Measurements from ENCODE around the gene CLIC6.

The CLIC6 gene

GRCh38 chr21:34636961-34637360 lies 31.8 kb upstream of the CLIC6 start:
- no peak for ATAC-seq
- TF ChIP-seq SNAI2 (CRISPR knock-in tag; IDR thresholded peaks at IDR 0.05) (no peak), CSRNP3 (CRISPR knock-in tag; IDR thresholded peaks at IDR 0.05) (no peak), ZFP3 (CRISPR knock-in tag; IDR thresholded peaks at IDR 0.05) (no peak), ARNTL (CRISPR knock-in tag; IDR thresholded peaks at IDR 0.05; ENCODE audit: borderline replicate concordance, low read depth) (no peak), ZNF8 (CRISPR knock-in tag; IDR thresholded peaks at IDR 0.05) (no peak), CREB5 (CRISPR knock-in tag; IDR thresholded peaks at IDR 0.05; ENCODE audit: low read depth) (no peak), BACH2 (CRISPR knock-in tag; IDR thresholded peaks at IDR 0.05; ENCODE audit: borderline replicate concordance) (no peak), PPARA (CRISPR knock-in tag; IDR thresholded peaks at IDR 0.05; ENCODE audit: borderline replicate concordance) (no peak), ESRRG (CRISPR knock-in tag; IDR thresholded peaks at IDR 0.05) (no peak), GLIS3 (CRISPR knock-in tag; IDR thresholded peaks at IDR 0.05) (no peak), TCF4 (CRISPR knock-in tag; IDR thresholded peaks at IDR 0.05; ENCODE audit: borderline replicate concordance) (no peak), ZNF70 (CRISPR knock-in tag; IDR thresholded peaks at IDR 0.05) (no peak), ZC3H10 (CRISPR knock-in tag; IDR thresholded peaks at IDR 0.05) (no peak), ZNF565 (CRISPR knock-in tag; conservative IDR thresholded peaks at IDR 0.05; ENCODE audit: low read depth) (no peak), TSHZ2 (CRISPR knock-in tag; IDR thresholded peaks at IDR 0.05) (no peak), CSDC2 (CRISPR knock-in tag; IDR thresholded peaks at IDR 0.05) (no peak), PATZ1 (CRISPR knock-in tag; IDR thresholded peaks at IDR 0.05; ENCODE audit: borderline replicate concordance) (no peak), TOX (CRISPR knock-in tag; IDR thresholded peaks at IDR 0.05; ENCODE audit: borderline replicate concordance) (no peak), RARB (CRISPR knock-in tag; IDR thresholded peaks at IDR 0.05) (no peak), ZFP30 (CRISPR knock-in tag; IDR thresholded peaks at IDR 0.05) (no peak)

GRCh38 chr21:34639250-34639649 lies 29.5 kb upstream of the CLIC6 start:
- ATAC-seq, result no peak
- TF ChIP-seq CREB5 (CRISPR knock-in tag; IDR thresholded peaks at IDR 0.05; ENCODE audit: low read depth) (no peak), ZFP3 (CRISPR knock-in tag; IDR thresholded peaks at IDR 0.05) (no peak), PATZ1 (CRISPR knock-in tag; IDR thresholded peaks at IDR 0.05; ENCODE audit: borderline replicate concordance) (no peak), OSR1 (CRISPR knock-in tag; IDR thresholded peaks at IDR 0.05) (no peak), POU6F1 (CRISPR knock-in tag; IDR thresholded peaks at IDR 0.05; ENCODE audit: borderline replicate concordance, low read depth) (no peak), ESRRG (CRISPR knock-in tag; IDR thresholded peaks at IDR 0.05) (no peak), PPARA (CRISPR knock-in tag; IDR thresholded peaks at IDR 0.05; ENCODE audit: borderline replicate concordance) (no peak), SNAI2 (CRISPR knock-in tag; IDR thresholded peaks at IDR 0.05) (no peak), GLIS3 (CRISPR knock-in tag; IDR thresholded peaks at IDR 0.05) (no peak), CSRNP3 (CRISPR knock-in tag; IDR thresholded peaks at IDR 0.05) (no peak), ZFP30 (CRISPR knock-in tag; IDR thresholded peaks at IDR 0.05) (no peak), TCF4 (CRISPR knock-in tag; IDR thresholded peaks at IDR 0.05; ENCODE audit: borderline replicate concordance) (no peak), ARNTL (CRISPR knock-in tag; IDR thresholded peaks at IDR 0.05; ENCODE audit: borderline replicate concordance, low read depth) (no peak), ZNF70 (CRISPR knock-in tag; IDR thresholded peaks at IDR 0.05) (no peak), ZNF565 (CRISPR knock-in tag; conservative IDR thresholded peaks at IDR 0.05; ENCODE audit: low read depth) (no peak), RARB (CRISPR knock-in tag; IDR thresholded peaks at IDR 0.05) (no peak)
